HL-60 (cell line): ENCODE measurements around the gene DOCK9.

Experiments
- DNase-seq, 2 experiments: peaks; one replicate each; pipeline ENCODE4 v3.0.0-alpha.2; 2010 to 2020; ENCODE audit warnings: low read depth in 1 of 2, low spot score in 1 of 2
- H3K27ac ChIP-seq: fragments of 250-450 bp; sonication (Bioruptor Pico); replicated peaks from 2 replicates; pipeline ENCODE4 v1.5.1; 2020; ENCODE audit warnings: mild to moderate bottlenecking, moderate library complexity
- H3K27me3 ChIP-seq: fragments of 250-450 bp; sonication (Bioruptor Pico); 2 replicates; pipeline ENCODE4 v1.5.1; 2021; ENCODE audit warnings: mild to moderate bottlenecking, moderate library complexity; ENCODE audit not compliant: insufficient read depth, poor library complexity, severe bottlenecking
- H3K4me3 ChIP-seq: replicated peaks from 2 replicates; pipeline ENCODE4 v1.5.1; 2011; ENCODE audit warnings: mild to moderate bottlenecking, control low read depth, low read length; ENCODE audit not compliant: insufficient read depth
- GABPA ChIP-seq: IDR thresholded peaks from 2 replicates; pipeline ENCODE4 v1.6.1; 2012; ENCODE audit warnings: low read depth
- POLR2AphosphoS5 ChIP-seq: IDR thresholded peaks from 2 replicates; pipeline ENCODE4 v1.6.1; 2012; ENCODE audit warnings: low read depth
- SPI1 ChIP-seq: IDR thresholded peaks from 2 replicates; pipeline ENCODE4 v1.6.1; 2012; ENCODE audit warnings: low read depth, mild to moderate bottlenecking, borderline replicate concordance
- TF ChIP-seq, protein P1 (sequence below): IDR thresholded peaks from 2 replicates; pipeline ENCODE4 v1.6.1; 2012; ENCODE audit warnings: low read depth; ENCODE audit not compliant: insufficient replicate concordance
- TF ChIP-seq, protein P2 (sequence below): IDR thresholded peaks from one replicate; pipeline ENCODE4 v1.5.1; 2011; ENCODE audit warnings: low read length, control low read depth, inconsistent platforms; ENCODE audit not compliant: insufficient read depth

DOCK9 gene

DNA sequence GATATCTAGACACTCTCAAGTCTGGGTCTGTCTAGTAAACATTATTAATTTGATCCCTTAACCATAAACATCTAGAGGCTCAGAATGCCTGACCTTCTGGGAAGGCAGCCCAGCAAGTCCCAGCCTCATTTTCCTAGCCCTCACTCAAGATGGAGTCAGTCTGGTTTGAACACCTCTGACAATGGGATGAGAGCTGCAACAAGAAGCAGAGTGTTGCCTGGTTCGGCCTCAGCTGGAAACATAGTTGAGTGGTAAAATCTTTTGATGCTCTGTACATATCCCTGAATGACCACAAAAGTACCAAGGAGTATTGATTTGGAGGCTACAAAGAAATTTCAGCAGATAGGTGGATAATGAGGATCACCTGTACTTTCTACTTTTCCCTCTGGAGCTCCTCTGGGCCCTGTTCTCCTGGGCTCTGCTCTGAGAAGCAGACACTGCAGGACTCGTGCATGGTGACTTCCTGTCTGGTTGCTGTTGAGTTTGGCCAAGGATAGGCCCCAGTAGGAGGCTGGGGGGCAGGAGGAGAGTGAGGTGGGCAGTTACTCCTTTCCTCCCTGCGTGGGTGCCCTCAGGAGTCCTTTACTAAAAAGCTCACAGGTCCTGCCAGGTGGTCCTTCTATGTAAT is 157.0 kb downstream of the DOCK9 start:
- no peak overlapping the region for H3K27ac ChIP-seq
- DNase-seq, result no peak
- no peak overlapping the region for H3K4me3 ChIP-seq
- peaks cover 13% of the 10 kb centered on the region for H3K27me3 ChIP-seq
- TF ChIP-seq POLR2AphosphoS5, result no peak
- no peak for TF ChIP-seq SPI1
- TF ChIP-seq, protein P1, sequence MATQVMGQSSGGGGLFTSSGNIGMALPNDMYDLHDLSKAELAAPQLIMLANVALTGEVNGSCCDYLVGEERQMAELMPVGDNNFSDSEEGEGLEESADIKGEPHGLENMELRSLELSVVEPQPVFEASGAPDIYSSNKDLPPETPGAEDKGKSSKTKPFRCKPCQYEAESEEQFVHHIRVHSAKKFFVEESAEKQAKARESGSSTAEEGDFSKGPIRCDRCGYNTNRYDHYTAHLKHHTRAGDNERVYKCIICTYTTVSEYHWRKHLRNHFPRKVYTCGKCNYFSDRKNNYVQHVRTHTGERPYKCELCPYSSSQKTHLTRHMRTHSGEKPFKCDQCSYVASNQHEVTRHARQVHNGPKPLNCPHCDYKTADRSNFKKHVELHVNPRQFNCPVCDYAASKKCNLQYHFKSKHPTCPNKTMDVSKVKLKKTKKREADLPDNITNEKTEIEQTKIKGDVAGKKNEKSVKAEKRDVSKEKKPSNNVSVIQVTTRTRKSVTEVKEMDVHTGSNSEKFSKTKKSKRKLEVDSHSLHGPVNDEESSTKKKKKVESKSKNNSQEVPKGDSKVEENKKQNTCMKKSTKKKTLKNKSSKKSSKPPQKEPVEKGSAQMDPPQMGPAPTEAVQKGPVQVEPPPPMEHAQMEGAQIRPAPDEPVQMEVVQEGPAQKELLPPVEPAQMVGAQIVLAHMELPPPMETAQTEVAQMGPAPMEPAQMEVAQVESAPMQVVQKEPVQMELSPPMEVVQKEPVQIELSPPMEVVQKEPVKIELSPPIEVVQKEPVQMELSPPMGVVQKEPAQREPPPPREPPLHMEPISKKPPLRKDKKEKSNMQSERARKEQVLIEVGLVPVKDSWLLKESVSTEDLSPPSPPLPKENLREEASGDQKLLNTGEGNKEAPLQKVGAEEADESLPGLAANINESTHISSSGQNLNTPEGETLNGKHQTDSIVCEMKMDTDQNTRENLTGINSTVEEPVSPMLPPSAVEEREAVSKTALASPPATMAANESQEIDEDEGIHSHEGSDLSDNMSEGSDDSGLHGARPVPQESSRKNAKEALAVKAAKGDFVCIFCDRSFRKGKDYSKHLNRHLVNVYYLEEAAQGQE, result no peak
- TF ChIP-seq, protein P2, sequence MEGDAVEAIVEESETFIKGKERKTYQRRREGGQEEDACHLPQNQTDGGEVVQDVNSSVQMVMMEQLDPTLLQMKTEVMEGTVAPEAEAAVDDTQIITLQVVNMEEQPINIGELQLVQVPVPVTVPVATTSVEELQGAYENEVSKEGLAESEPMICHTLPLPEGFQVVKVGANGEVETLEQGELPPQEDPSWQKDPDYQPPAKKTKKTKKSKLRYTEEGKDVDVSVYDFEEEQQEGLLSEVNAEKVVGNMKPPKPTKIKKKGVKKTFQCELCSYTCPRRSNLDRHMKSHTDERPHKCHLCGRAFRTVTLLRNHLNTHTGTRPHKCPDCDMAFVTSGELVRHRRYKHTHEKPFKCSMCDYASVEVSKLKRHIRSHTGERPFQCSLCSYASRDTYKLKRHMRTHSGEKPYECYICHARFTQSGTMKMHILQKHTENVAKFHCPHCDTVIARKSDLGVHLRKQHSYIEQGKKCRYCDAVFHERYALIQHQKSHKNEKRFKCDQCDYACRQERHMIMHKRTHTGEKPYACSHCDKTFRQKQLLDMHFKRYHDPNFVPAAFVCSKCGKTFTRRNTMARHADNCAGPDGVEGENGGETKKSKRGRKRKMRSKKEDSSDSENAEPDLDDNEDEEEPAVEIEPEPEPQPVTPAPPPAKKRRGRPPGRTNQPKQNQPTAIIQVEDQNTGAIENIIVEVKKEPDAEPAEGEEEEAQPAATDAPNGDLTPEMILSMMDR, result no peak
- no peak for TF ChIP-seq GABPA

DNA sequence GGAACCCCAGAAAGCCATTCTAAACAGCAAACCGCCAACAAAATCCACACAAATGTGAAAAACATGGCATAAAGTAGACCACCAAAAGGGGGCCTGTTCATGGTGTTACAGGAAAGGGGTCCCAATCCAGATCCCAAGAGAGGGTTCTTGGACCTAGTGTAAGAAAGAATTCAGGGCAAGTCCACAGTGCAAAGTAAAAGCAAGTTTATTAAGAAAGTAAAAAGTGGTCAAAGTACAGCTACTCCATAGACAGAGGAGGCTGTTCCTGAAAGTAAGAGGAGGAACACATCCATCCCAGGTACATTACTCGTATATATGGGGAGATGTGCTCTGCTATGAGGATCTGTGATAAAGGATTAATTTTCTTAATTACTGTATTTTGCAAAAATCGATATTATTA is 157.6 kb downstream of the DOCK9 start:
- no peak for TF ChIP-seq GABPA
- TF ChIP-seq SPI1, result no peak
- TF ChIP-seq, protein P1, result no peak
- TF ChIP-seq, protein P2, result no peak
- TF ChIP-seq POLR2AphosphoS5, result no peak
- Histone ChIP-seq H3K4me3 (no peak overlapping the region), H3K27me3 (peaks cover 8% of the 10 kb centered on the region), H3K27ac (no peak overlapping the region)
- DNase-seq, result no peak

DNA sequence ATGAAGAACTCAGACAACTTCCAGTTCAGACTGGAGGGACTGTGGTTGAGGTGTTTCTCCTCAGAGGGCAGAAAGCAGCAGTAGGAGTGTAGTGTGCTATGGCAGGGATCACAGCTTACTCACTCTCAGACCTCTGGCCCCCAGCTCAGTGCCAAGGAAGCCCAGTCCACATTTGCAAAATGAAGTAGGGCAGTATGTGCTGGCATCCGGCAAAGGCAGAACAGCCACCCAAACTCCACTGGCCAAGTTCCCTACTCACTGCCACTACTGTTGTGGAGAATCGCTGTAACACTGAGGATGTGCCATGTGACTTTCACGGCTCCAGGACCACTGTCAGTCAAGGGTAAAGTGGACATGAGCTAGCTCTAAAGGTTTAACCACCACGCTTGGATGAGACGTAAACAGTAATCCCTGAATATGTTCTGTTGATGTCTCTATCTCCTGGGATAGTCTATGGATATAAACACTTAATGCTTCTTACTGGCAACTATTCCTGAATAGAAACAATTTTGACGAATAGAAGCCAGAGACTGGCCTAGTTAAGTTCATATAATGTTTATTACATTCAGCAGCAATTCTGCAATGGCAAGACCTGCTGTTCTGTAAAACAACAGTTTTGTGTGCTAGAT is 158.4 kb downstream of the DOCK9 start:
- no peak for DNase-seq
- H3K27ac ChIP-seq, result no peak overlapping the region
- peaks cover 4% of the 10 kb centered on the region for H3K27me3 ChIP-seq
- TF ChIP-seq POLR2AphosphoS5 (no peak), GABPA (no peak), SPI1 (no peak)
- TF ChIP-seq, protein P1, result no peak
- TF ChIP-seq, protein P2, result no peak
- H3K4me3 ChIP-seq, result no peak overlapping the region
